Aorta (tissue), 5 donors: ENCODE results near the gene GATA5. TPM values are rescaled to one million over a fixed set of nuclear protein-coding genes. Genes with fewer than 3 reads are reported as not detected.
A peak's percentile ranks its signal among the peaks of the same experiment; 100 is the strongest.

Source experiments
- ATAC-seq: fragments of 200-7000 bp; cut with Tn5 transposase; one replicate; pipeline ENCODE4 v1.9.1; 2022; ENCODE audit warnings: moderate library complexity; ENCODE audit not compliant: low FRiP score
- DNase-seq, 2 donors: peaks; one replicate each; pipeline ENCODE4 v3.0.0-alpha.2; 2020
- H3K27ac ChIP-seq, 2 donors: one replicate each; pipeline ENCODE4 v1.5.1; 2013; ENCODE audit warnings: low read length in 2 of 2, mild to moderate bottlenecking in 2 of 2, moderate library complexity in 2 of 2, control low read depth in 1 of 2, inconsistent platforms in 1 of 2, low read depth in 1 of 2
- H3K27me3 ChIP-seq, 2 donors: one replicate each; pipeline ENCODE4 v1.6.1; 2013; ENCODE audit warnings: control low read depth in 1 of 2, low read length in 1 of 2, mild to moderate bottlenecking in 1 of 2, moderate library complexity in 1 of 2; ENCODE audit not compliant: insufficient read depth in 2 of 2, control insufficient read depth in 1 of 2
- H3K36me3 ChIP-seq, 2 donors: one replicate each; pipeline ENCODE4 v1.6.1; 2013; ENCODE audit warnings: control low read depth in 1 of 2, low read length in 1 of 2, mild to moderate bottlenecking in 1 of 2; ENCODE audit not compliant: insufficient read depth in 2 of 2, control insufficient read depth in 1 of 2
- H3K4me1 ChIP-seq, 2 donors: one replicate each; pipeline ENCODE4 v1.6.1; 2013; ENCODE audit warnings: low read length in 2 of 2, control low read depth in 1 of 2, mild to moderate bottlenecking in 1 of 2, moderate library complexity in 1 of 2; ENCODE audit not compliant: insufficient read depth in 2 of 2, control insufficient read depth in 1 of 2
- H3K4me3 ChIP-seq, 2 donors: one replicate each; pipeline ENCODE4 v1.5.1; 2013; ENCODE audit warnings: low read length in 2 of 2, control low read depth in 1 of 2, mild to moderate bottlenecking in 1 of 2
- H3K9me3 ChIP-seq: one replicate; pipeline ENCODE4 v1.6.1; 2013; ENCODE audit warnings: mild to moderate bottlenecking, low read length; ENCODE audit not compliant: control insufficient read depth
- WGBS, 2 donors: extraction: QIAGEN DNeasy Blood & Tissue Kit; methylation state at CpG; one replicate each; pipeline ENCODE4 v1.1.7; 2013; 5-methylcytosine and 5-hydroxymethylcytosine counted together
- intact Hi-C, 2 donors: fragments of 100-400 bp; cut with DNase I; formaldehyde crosslinking; loops; one replicate each; pipeline versions ENCODE4 v1.14.2 to v1.15.0; 2022
- polyA plus RNA-seq, 2 donors: library from polyadenylated mRNA; stranded (reverse); fragments of 200-250 nt; gene quantifications; one replicate each; pipeline ENCODE4 v1.2.3, GENCODE V29; 2013
- total RNA-seq, 2 donors: library from RNA; stranded (reverse); fragmentation: NEBNext Ultra II Directional; extraction: Animal tissue kit (Norgen Biotek cat#: 25700); gene quantifications; one replicate each; pipeline ENCODE4 v1.2.1, GENCODE V29; 2021
- donor health status: healthy with polysubstance abuse.
- donor health status: Bipolar disorder and iron deficiency.
- donor health status: DM: no; HTN: no; CAD: no.
- donor health status: DM: no; HTN: no; CAD: no.
- donor health status: DM: yes; HTN: yes; CAD: no.

Gene GATA5
- total and polyA plus RNA-seq, 4 donors, result 0.16 to 3.5 (median 0.92) TPM

DNA sequence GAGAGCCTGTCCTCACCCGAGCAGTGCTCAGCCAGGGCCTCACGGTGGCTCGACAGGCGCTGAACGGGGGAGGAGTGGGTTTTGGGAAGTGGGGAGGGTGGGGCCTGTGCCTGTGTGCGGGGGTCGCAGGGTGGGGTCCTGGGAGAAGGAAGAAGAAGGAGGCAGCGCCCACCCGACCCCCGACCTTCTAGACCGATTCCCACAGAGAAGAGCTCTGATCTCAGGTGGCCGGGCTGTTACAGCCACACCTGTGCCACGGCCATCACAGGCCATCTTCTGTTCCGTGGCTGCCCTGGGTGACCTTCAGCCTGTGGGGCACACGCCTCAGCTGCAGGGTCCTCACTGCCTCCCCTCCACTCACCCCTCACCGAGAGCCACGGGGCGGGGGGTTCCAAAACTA, 41.4 kb upstream of the GATA5 start:
- 79 to 80% methylated on average over 16 to 18 of the region's 18 CpGs for WGBS, 2 donors
- no peak overlapping the region for H3K4me3 ChIP-seq
- no peaks in the 10 kb centered on the region for H3K9me3 ChIP-seq
- H3K4me1 ChIP-seq, result no peaks in the 10 kb centered on the region
- intact Hi-C loops, result no loop called here
- no peak overlapping the region for H3K27ac ChIP-seq
- no peaks in the 10 kb centered on the region for H3K27me3 ChIP-seq
- ATAC-seq (no peak), DNase-seq (no peak)
- H3K36me3 ChIP-seq, result no peaks in the 10 kb centered on the region

DNA sequence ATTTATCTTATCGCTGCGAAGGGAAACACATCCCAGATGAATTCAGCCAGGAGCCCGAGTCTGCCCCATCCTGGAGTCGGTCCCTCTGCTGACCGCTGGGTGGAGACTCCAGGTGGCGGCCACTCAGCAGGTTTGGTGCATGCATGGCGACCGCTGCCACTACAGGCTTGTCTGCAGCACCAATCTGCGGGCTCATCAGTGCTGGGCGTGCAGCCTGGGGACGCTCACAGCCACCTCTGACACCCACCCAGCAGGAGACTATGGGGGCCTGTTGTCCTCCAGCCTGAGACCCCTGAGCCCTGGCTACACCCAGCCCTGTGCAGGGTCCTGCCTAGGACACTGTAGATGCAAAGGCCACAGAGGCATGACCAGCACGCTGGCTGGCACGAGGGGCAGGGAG, 40.5 kb upstream of the GATA5 start:
- intact Hi-C loops, result no loop called here
- 85% methylated on average over 13 of the region's 13 CpGs for WGBS, 2 donors
- DNase-seq (no peak), ATAC-seq (no peak)
- Histone ChIP-seq H3K36me3 (no peaks in the 10 kb centered on the region), H3K4me1 (no peaks in the 10 kb centered on the region), H3K27me3 (no peaks in the 10 kb centered on the region), H3K4me3 (no peak overlapping the region), H3K27ac (no peak overlapping the region), H3K9me3 (no peaks in the 10 kb centered on the region)

DNA sequence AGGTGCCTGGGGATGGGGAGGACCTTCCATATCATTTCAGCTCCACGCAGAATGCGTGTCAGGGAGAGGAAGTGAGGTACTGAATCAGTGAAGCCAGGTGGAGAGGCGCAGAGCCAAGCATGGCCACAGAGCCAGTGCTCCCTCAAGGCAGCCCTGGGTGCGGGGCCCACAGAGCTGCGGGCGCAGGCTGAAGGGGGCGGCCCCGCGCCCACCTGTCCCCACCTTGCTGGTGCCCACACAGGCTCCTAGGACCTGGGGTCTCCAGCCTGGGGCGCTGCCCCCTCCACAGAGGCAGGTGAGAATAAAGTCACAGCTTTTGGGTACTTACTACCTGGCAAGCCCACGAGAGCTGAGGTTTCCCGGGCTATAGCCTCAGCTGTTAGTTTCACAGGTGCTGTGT, 40.0 kb upstream of the GATA5 start:
- DNase-seq (no peak), ATAC-seq (no peak)
- 92 to 95% methylated on average over 12 of the region's 12 CpGs for WGBS, 2 donors
- Histone ChIP-seq H3K27me3 (no peaks in the 10 kb centered on the region), H3K27ac (no peak overlapping the region), H3K36me3 (no peaks in the 10 kb centered on the region), H3K4me1 (no peaks in the 10 kb centered on the region), H3K4me3 (no peak overlapping the region), H3K9me3 (no peaks in the 10 kb centered on the region)
- intact Hi-C loops, result no loop called here

DNA sequence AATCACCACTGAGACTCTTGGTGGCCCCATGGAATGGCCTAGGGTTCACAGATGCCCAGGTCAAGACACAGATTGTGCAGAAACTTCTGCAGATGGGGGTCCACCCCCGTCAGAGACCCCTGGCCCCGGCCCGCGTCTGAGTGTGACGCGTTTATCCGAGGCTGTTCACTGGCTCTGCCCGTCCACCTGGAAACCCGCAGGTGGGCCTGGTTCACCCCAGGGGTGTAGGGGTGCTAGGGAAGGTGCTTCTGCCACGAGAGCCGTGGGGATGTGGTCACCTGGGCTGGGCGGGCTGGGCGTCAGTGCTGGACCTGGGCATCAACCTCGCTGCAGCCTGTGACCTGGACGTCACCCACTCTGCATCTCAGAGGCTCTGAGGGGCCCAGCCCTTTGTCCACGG, 39.5 kb upstream of the GATA5 start:
- no peaks in the 10 kb centered on the region for H3K4me1 ChIP-seq
- no peak overlapping the region for H3K27ac ChIP-seq
- H3K9me3 ChIP-seq, result no peaks in the 10 kb centered on the region
- no peaks in the 10 kb centered on the region for H3K36me3 ChIP-seq
- DNase-seq (no peak), ATAC-seq (no peak)
- no peak overlapping the region for H3K4me3 ChIP-seq
- intact Hi-C loops, result no loop called here
- 87 to 90% methylated on average over 11 to 16 of the region's 16 CpGs for WGBS, 2 donors
- no peaks in the 10 kb centered on the region for H3K27me3 ChIP-seq

DNA sequence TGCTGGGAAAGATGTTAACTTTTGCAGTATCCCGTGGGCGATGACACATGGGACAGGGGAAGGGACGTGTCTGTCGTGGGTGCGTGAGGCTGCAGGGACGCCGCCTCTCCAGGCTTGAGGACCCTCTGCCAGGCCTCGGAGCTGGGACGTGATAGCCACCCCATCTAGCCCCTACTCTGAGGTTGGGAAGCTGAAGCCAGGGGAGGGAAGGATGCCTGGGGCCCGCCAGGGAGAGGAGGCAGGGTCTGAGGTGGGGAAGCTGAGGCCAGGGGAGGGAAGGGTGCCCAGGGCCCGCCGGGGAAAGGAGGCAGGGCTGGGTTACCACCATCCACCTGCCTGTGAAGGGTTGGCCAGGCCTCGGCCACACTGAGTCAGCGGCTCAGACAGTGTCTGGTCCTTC, 38.2 kb upstream of the GATA5 start:
- no peak for ATAC-seq
- Histone ChIP-seq H3K4me3 (no peak overlapping the region), H3K36me3 (no peaks in the 10 kb centered on the region), H3K9me3 (no peaks in the 10 kb centered on the region), H3K4me1 (no peaks in the 10 kb centered on the region), H3K27me3 (no peaks in the 10 kb centered on the region), H3K27ac (no peak overlapping the region)
- DNase-seq, result no peak
- intact Hi-C loops, result no loop called here
- 93 to 94% methylated on average over 14 of the region's 14 CpGs for WGBS, 2 donors

DNA sequence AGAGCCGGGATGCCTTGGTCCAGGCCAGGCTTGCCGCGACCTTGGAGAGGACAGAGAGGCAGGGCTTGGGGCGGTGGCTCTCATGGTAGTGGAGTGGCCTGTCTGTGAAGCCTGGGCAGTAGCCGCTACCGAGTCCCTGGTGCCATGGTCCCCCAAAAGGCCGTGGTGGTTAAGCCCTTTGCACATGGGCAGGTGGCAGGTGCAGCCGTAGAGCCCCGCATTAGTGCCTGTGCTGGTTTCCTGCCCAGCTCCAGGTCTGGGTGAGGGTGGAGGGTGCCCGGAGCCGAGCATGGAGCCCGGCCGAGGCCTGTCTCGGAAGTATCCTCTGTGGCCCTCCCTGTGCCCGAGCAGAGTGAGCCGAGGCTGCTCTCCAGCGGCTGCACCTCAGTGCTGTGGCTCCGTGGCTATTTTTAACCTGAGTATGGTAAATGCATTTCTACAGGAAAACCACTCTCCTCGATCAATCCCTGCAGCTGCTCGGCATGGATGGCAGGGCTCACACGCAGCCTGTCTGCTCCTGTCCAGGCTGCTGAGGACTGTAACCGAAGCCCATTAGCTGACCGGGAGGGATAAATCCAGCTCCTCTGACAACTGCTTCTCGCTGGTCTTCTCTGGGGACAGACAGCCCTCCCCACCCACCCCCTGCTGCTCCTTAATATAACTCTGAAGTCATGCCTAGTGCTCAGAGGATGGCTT, 36.3 kb upstream of the GATA5 start:
- H3K27ac ChIP-seq, result no peak overlapping the region
- no peaks in the 10 kb centered on the region for H3K36me3 ChIP-seq
- no peak overlapping the region for H3K4me3 ChIP-seq
- intact Hi-C loops, result no loop called here
- 35 to 37% methylated on average over 24 of the region's 24 CpGs for WGBS, 2 donors
- DNase-seq, result peak in 1 of 2 donors; percentile 26
- H3K27me3 ChIP-seq, result no peaks in the 10 kb centered on the region
- ATAC-seq, result no peak
- no peaks in the 10 kb centered on the region for H3K9me3 ChIP-seq
- no peaks in the 10 kb centered on the region for H3K4me1 ChIP-seq

DNA sequence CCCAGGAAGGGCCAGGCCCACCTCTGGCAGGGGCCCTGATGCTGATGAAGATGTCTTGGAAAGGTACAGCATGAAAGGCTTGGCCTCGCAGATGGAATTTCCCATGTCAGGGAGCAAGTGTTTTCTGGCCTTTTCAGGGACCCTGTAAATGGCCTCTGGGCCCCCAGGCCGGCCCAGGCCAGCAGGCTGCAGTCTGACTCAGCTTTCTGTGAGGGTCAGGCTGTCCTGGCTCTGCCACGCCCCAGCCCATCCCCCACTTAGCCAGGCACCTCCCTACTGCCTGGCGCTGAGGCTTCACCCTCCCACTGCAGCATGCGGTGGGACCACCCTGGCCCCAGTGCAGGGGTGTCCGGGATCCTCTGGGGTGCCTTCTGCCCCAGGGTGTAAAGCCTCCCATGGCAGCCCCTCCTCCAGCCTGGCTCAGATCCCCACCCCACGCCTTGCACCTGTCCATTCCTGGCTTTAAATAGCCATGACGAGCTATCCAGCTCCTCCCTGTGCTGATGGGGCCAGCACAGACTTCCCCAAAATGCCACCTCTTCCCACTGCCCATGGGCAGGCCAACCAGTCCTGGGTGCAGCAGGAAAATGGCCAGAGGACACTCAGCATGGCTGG, 35.6 kb upstream of the GATA5 start:
- Histone ChIP-seq H3K4me3 (no peak overlapping the region), H3K36me3 (no peaks in the 10 kb centered on the region), H3K27me3 (no peaks in the 10 kb centered on the region), H3K4me1 (no peaks in the 10 kb centered on the region), H3K9me3 (no peaks in the 10 kb centered on the region), H3K27ac (no peak overlapping the region)
- peak in 1 of 2 donors; percentile 32 for DNase-seq
- intact Hi-C loops, result no loop called here
- WGBS, 2 donors, result 76 to 79% methylated on average over 8 of the region's 8 CpGs
- no peak for ATAC-seq

DNA sequence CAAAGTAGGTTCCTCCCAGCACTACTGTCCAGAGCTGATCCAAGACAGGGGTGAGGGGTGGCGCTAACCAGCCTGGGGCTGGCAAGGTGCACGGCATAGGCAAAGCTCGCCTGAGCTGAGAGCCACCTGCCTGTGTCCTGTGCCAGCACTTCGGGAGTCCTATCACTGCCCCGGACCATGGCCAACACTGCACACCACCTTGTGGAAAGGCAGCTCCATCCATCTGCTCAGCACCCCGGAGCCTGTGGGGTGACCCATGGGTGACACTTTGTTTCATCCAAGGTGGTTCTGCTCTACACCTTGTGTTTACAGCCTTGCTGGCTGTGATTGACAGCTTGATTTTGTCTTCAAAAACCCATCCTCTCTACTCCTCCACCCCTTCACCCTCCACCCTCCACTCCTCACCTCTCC, 32.9 kb upstream of the GATA5 start:
- no peak overlapping the region for H3K4me3 ChIP-seq
- 74 to 83% methylated on average over 6 of the region's 6 CpGs for WGBS, 2 donors
- H3K27me3 ChIP-seq, result no peaks in the 10 kb centered on the region
- no peaks in the 10 kb centered on the region for H3K36me3 ChIP-seq
- no peaks in the 10 kb centered on the region for H3K9me3 ChIP-seq
- H3K4me1 ChIP-seq, result no peaks in the 10 kb centered on the region
- no peak overlapping the region for H3K27ac ChIP-seq
- intact Hi-C loops, result no loop called here
- no peak for ATAC-seq
- peak in 1 of 2 donors; percentile 34 for DNase-seq

DNA sequence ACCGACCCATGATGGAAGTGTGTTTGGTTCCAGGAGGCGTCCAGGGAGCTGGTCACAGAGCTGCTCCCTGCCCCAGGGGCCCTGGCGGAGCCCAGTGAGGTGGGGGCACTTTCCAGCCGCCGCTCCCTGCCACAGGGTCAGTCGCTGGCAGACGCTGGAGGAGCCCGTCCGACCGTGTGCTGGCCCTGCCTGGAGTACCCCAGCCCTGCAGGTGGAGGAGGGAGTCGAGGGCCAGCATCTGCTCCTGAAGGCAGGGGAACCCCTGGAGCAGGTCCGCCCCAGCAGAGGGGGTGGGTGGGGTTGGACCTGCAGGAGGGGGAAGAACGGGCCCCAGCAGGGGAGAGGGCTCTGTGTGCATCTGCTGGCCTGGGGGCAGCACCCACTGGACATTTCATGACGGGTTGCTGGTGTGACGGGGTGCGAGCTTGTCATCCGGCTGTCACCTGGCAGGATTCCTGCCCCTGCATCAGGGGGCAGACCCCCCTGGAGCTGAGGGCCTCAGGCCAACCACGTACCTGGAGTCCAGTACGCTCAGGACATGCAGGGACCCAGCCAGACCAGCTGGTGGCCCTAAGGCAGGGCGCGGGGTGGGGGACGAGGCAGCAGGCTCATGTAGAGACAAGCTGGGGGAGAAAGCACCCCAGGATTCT, 32.3 kb upstream of the GATA5 start:
- Histone ChIP-seq H3K9me3 (no peaks in the 10 kb centered on the region), H3K4me3 (no peak overlapping the region), H3K4me1 (no peaks in the 10 kb centered on the region), H3K27me3 (no peaks in the 10 kb centered on the region), H3K27ac (no peak overlapping the region), H3K36me3 (no peaks in the 10 kb centered on the region)
- DNase-seq, result peak in 1 of 2 donors; percentile 41
- ATAC-seq, result no peak
- 84 to 85% methylated on average over 22 of the region's 22 CpGs for WGBS, 2 donors
- intact Hi-C loops, result no loop called here
